Muscle of arm (tissue), 12 donors: ENCODE measurements around the gene SUPT7L. TPM values are rescaled to one million over a fixed set of nuclear protein-coding genes. Genes with fewer than 3 reads are reported as not detected.
"Not testable (repeated sequence)": the region's sequence is repeated elsewhere in the genome, so short reads cannot be mapped to it uniquely, and the experiment has no call there.

Experiments used
- DNase-seq: peaks from one replicate; pipeline ENCODE4 v3.0.0-alpha.2; 2013
- polyA plus RNA-seq, 12 donors: library from polyadenylated mRNA; unstranded; fragments of 120-200 nt; gene quantifications; one replicate each; pipeline ENCODE4 v1.2.1, GENCODE V29; 2013; ENCODE audit not compliant: insufficient read length in 12 of 12

The SUPT7L gene
- polyA plus RNA-seq, 12 donors: 24.8 to 49.5 (median 32.3) TPM; not detected in 1

DNA sequence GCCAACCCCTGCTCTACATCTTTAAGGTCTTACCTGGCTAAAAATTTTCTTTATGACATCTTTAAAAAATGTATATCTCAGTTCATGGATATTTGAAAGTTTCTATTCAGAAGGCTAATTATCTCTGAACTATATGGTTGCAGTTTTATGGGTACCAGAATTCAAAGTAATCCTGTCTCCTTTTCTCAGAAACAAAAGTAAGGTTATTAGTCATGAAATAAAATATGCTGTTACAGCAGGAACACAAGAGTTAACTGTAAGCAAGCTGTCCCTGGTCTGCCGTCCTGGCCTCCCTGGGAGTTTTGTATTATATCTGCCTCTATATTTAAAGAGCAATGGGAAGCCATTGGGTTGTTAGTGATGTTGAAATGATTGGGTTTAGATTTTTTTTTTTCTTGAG lies 34.2 kb upstream of the SUPT7L start:
- no peak for DNase-seq

DNA sequence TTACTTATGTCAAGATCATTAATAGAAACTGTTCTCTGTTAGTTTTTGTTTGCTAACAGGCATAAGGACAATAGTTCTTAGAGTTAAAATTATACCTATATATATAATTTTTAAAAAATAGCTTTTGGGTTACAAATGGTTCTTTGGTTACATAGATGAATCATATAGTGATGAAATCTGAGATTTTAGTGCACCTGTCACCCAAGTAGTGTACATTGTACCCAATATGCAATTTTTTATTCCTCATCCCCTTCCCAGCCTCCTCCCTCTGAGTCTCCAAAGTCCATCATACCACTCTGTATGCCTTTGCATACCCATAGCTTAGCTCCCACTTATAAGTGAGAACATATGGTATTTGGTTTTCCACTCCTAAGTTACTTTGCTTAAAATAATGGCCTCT lies 26.6 kb upstream of the SUPT7L start:
- no peak for DNase-seq

DNA sequence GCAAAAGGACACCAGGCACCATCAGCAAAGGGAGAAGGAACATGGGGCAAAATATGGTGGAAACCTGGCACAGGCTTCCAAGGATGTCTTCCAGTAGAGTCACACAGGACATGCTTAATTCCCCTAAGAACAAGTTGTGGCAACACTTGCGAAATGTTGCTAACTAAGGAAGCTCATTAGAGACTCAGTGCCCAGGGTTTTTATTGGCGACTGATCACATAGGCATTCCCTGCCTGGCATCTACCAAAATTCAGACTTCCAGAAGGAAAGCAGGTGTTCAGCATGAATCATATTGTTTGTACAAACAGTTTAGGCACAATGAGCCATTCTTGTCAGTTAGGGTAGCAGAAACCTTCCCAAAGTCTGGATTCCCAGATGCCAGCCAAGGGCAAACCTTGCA lies 26.0 kb upstream of the SUPT7L start:
- DNase-seq: no peak

DNA sequence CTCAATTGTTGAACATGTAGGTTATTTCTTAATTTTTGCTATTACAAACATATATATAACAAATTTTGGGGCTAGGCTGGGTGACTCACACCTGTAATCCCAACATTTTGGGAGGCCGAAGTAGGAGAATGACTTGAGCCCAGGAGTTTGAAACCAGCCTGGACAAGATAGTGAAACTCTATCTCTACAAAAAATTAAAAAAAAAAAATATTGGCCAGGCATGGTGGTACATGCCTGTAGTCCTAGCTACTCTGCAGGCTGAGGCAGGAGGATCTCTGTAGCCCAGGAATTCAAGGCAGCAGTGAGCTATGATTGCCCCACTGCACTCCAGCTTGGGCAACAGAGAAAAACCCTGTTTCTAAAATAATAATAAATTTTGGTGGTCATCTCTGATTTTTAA lies 23.8 kb upstream of the SUPT7L start:
- no peak for DNase-seq

DNA sequence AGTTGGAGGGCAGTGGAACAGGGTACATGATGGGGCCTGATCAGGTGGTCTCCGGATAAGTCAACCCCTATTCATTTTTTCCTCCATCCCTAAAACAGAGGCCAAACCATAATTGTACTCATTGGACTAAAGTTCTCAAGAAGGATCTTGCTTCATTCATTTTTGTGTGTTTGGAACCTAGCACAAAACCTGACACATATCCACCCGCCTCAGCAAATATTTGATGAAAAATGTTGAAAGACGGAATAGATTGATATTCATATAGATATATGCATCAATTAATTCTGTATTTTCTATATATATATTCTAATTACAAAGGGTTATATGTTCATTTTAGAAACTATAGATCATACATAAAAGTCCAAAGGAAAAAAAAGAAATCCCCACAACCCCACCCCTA lies 22.2 kb upstream of the SUPT7L start:
- DNase-seq: no peak

DNA sequence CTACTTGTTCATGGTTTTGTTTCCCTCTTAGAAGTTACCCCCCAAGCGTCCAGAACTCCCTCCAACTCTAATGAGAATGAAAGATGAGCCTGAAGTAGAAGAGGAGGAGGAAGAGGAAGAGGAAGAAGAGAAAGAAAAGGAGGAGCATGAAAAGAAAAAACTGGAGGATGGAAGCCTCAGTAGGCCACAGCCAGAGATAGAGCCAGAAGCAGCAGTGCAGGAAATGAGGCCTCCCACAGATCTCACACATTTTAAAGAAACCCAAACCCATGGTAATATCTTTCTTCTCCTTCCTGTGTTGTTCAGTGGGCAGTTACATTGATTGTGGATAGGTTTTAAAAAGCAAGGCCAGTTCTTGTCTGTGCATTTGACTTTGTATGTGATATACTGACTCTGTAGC lies 21.6 kb upstream of the SUPT7L start:
- DNase-seq: not testable (repeated sequence)

DNA sequence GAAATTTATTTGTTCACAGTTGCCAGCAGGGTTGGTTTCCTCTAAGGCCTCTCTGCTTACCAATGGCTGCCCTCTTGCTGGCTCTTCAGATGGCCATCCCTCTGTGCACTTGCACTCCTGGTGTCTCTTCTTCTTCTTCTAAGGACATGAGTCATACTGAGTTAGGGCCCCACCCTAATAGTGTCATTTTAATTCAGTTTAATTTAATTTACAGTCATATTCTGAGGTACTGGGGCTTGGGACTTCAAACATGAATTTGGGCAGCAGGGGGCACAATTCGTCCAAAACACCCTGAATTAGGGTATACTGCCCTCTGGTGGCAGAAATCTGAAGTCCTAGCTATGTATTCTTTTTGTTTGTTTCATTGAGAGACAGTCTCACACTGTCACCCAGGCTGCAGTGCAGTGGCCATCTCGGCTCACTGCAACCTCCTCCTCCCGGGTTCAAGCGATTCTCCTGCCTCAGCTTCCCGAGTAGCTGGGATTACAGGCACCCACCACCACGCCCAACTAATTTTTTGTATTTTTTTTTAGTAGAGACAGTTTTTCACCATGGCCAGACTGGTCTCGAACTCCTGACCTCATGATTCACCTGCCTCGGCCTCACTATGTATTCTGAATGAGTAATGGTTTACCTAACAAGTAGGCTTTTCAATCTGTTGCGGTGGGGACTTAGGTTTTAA lies 20.1 kb upstream of the SUPT7L start:
- DNase-seq: peak; percentile 78

DNA sequence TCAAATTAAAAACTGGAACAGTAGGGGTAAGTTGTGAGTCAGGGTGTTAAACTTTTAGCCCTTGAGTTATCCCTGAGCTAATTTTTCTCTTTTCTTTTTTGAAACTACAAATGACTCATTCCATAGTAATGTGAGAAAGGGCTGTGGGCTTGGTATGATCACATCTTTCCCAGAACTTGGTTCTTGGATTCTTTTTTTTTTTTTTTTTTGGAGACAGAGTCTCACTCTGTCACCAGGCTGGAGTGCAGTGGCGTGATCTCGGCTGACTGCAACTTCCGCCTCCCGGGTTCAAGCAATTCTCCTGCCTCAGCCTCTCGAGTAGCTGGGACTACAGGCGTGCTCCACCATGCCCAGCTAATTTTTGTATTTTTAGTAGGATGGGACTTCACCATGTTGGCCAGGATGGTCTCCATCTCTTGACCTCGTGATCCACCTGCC lies 18.9 kb upstream of the SUPT7L start:
- DNase-seq: not testable (repeated sequence)

DNA sequence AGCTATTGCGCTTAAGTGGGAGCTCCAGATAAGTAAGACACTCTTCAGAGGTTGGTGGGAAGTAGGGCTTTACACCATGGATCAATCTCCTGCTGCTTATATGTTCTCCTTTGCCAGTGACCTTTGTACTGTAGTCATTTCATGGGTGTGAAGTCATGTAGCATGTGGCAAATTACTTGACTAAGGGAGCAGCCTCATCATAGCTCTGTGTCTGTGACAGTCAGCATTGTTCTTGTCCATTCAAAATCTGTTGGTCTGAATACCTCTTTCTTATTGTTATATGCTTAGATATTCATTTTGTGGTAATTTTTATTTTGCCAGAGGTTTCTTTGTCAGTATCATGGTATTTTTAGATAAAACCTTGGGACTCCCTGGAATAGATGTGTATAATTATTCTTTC lies 18.4 kb upstream of the SUPT7L start:
- DNase-seq: no peak

DNA sequence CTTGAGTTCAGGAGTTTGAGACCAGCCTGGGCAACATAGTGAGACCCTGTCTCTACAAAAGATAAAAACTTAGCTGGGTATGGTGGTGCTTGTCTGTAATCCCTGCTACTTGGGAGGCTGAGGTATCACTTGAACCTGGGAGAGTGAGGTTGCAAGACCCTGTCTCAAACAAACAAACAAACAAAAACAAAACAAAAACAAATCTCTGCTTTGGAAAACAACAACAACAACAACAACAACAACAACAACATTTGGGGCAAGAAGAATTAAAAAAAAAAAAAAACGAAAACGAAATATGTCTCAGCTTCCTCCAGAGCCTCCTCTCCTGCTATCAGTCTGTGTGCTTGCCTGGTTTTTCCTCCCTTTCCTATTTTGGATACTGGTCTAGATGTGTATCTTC lies 17.2 kb upstream of the SUPT7L start:
- DNase-seq: no peak

DNA sequence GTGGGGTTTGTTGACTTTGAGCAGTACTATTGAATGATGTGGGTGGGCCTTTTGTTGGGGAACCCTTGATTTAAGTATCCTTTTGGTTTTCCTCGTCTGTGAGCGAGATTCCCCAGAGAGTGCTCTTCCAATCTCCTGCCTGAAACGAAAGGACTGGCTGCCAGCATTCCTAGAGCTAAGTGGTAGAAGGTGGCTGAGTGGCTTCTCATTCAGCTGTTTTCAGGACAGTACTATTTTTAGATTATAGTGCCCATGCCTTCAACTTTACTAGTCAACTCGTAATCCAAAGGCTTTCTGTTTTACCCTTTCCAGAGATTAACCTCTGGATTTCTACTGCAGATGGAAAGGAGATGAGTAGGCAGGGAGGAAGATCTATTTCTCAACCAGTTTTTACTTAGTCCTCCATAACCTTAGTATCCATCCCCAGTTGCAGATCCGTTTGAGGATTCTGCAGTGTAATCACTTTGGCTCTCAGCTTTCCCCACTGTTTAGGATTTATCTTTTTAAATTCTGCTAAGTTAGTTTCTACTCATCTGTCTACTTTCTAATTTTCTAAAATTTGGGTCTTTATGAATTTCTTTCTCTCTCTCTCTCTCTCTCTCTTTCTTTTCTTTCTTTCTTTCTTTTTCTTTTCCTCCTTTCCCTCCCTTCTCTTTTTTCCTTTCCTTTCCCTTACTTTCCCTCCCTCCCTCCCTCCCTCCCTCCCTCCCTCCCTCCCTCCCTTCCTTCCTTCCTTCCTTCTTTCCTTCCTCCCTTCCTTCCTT lies 9.5 kb upstream of the SUPT7L start:
- no peak for DNase-seq

DNA sequence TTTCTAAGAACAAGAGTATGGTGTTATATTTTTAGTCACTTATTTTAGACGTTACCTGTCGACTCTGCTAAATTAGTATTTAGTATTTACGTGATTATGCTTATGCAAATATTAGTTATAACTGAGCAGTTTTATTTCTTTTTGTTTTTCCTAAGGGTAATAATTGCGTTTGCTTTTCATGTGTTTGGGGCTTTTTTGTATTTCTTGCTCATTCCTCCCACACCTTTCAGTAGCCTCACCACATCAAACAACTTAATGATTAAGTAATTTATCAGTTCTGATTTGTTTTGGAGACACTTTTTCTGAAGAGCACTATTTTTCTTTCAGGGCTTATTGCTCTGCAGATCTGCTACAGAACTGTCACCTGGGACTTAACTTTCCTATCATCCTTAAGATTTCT lies 7.8 kb upstream of the SUPT7L start:
- no peak for DNase-seq

DNA sequence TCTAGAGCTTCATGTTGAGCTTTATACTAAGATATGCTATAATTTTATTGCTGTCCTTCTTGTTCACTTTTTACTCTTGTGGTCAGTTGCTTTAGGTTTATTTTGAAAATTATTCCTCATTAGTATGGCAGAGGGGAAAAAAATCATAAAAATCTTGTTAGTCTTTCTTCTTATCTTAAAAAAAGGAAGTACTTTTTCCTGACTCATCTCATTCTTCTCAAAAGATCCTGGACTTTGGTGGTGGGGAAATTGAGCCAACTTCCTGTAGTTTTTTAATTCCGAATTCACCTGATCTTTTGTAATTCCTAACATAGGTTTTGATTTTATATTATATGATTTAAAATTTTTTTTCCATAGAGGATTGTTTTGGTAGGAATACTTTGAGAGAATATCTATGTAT lies 4.0 kb upstream of the SUPT7L start:
- no peak for DNase-seq

DNA sequence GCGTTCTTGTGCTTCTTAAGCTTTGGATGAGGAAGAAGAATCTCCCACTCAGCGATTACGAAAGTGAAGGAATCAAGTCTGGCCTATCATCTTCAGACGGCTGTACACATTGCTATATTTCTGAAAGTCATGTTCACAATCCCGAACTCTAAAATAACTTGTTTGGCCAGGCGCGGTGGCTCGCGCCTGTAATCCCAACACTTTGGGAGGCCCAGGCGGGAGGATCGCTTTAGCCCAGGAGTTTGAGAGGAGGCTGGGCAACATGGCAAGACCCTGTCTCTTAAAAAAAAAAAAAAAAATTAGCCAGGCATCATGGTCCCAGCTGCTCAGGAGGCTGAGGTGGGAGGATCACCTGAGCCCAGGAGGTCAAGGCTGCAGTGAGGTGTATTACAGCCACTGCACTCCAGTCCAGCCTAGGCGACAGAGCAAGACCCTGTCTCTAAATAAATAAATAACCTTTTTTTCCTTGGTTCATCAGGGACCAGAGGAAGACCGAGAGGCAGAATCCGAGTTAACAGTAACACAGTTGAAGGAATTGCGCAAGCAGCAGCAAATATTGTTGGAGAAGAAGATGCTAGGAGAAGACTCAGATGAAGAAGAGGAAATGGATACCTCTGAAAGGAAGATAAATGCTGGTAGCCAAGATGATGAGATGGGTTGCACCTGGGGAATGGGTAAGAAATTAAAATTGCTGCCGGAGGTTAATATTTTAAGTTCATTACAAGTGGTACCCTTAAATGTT lies 1.4 kb upstream of the SUPT7L start:
- DNase-seq: no peak

DNA sequence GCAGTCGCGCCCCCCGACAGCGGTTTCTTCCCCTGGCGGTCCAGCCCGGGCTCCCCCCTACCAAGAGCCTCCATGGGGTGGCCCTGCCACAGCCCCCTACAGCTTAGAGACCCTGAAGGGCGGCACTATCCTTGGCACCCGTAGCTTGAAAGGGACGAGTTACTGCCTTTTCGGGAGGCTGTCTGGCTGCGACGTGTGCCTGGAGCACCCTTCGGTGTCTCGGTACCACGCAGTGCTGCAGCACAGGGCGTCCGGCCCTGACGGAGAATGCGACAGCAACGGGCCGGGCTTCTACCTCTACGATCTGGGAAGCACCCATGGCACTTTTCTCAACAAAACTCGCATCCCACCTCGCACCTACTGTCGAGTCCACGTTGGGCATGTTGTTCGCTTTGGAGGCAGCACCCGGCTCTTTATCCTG lies 750 bp upstream of the SUPT7L start:
- DNase-seq: no peak

DNA sequence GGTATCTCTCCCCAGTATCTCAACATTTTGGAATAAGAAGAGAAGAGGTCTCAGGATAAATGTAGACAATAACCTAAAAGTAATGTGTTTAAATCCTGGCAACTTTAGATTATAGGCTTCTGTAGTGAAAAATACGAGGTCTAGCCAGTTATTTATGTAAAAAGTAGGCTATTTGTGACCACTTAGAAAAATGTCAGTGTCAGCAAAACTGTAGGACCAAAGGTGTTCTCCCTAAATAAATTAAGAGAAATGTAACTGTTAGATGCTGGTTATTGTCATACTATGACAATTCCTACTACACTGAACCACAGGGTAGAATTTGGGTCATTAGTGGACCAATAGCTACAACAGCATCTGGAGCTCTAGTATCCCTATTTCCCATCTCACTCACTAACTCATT lies 2.0 kb downstream of the SUPT7L start:
- no peak for DNase-seq

DNA sequence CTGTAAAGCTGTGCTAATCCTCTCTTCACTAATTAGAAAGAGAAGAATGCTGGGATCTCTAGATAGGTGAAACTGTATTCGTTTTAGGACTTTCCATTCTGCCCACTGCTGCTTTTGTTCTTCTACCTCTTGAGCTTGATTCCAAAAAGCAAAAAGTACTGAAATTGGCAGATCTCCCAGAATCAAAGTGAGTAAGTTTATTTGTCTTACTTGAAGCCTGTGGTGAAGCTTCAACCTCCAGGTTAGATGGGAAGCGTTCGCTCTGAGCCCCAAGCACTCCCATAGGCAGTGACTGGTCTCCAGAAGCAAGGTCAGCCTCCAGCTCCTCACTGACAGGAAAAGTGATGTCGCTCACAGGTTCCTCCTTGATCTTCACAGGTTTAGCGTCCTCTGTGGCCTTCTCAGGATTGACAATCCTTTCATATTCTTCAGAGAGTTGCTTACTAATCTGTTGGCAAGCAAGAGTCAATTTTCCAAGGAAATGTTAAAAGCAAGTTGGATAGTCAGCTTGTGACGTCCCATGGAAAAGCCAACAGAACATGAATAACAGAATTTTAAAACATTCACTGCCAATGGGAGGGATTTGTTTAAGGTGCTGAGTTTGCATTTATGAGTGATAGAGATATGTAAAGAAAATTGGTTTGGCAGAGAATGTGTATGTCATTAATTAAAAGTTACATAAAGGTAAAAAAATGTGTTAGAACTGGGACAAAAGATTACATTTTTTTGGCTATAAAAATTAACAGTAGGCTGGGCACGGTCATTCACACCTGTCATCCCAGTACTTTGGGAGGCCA lies 8.1 kb downstream of the SUPT7L start:
- no peak for DNase-seq

DNA sequence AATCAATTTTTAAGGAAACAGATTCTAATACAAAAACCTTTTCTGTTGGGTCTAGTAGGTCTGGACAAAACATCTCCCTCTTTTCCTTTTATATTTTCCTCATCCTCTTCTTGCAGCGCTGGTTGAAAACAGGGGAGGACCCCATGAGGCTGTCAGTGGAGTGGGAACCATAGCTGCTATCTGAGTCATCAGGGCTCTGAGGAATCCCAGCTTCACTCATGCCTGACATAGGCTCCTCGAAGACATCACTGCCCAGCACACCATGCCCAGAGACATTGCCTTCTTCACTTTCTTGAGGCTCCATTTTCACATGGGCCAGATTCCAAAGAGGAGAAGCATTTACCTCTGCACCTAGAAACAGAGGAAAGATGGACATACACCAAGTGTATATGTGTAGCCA lies 10.0 kb downstream of the SUPT7L start:
- DNase-seq: no peak

DNA sequence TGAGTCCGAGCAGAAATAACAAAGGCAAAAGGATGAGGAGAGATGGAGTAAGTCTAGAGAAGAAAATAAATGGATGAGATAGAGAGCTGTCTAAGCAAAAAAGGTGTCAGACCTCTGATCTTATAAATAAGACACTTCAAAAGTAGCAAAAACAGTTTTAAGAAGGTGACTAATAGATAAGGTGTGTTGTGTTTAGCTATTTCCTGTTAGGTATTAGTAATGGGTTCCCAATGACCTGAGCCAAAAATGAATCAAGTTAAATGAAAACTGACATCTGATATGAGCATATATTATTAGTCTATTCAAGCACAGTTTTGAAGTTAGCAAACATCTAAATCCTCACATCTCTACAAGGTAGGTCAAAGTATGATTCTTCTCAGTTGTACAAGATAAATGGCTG lies 10.6 kb downstream of the SUPT7L start:
- no peak for DNase-seq

DNA sequence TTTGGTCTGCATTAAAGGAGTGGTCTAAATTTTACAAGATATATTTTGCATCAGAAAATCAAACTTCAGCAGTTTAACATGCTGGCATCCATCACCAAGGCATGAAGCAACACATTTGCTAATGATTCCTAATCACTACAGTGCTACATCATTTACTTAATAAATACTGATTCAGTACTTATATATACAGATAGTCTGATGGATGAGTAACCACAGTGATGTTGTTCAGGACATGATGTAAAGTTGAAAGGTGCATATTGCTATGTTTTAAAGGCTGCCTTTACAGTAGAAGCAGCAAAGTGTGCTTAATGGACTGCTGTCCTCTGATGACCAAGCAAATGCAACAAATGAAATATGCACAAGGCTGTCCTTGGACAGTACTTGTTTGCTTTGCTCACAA lies 11.1 kb downstream of the SUPT7L start:
- DNase-seq: no peak

DNA sequence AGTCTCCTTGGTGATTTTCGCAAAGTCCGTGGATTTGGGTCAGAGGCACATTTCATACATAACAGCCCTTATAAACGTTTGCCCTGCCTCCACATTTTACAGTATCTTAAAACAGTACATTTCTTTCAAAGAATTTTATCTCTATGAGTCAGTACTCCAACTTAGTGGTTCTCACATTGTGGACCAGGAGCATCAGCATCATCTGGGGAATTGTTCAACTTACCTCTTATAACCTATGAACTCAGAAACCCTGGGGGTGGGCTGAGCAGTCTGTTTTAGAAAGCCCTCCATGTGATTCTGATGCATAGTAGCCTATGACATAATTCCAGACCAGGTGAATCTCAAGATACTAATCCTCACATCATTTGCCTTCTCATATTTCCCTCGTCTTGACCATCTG lies 12.4 kb downstream of the SUPT7L start:
- no peak for DNase-seq

DNA sequence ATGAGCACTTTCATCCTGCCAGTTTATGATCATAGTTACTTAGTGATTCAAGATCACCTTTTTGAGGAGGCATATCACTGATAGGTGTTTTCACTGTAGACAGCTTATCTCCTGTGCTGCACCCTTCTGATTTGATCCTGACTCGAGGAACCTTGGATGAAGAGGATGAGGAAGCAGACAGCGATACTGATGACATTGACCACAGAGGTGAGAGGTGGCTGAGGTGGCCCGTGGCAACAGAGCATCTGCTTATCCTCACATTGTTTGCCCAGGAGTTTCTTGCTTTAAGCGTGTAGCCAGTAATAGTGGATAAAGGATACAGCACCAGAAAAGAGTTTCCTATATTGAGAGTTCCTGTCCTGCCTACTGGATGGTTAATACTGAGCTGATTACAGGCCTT lies 15.7 kb downstream of the SUPT7L start:
- DNase-seq: no peak
